Pancreas (tissue), 10 donors: ENCODE results near the gene FEM1B. TPM values are rescaled to one million over a fixed set of nuclear protein-coding genes. Genes with fewer than 3 reads are reported as not detected.
A peak's percentile ranks its signal among the peaks of the same experiment; 100 is the strongest.

Experiments
- ATAC-seq, 4 donors: fragments of 200-7000 bp; cut with Tn5 transposase; one replicate each; pipeline versions ENCODE4 v1.8.0 to v1.9.1; 2020; ENCODE audit warnings: mild to moderate bottlenecking in 4 of 4, moderate library complexity in 4 of 4
- DNase-seq, 6 donors: peaks; one replicate each; pipeline ENCODE4 v3.0.0-alpha.2; 2020
- FAIRE-seq: peaks from 2 replicates; lab custom pipeline; 2012; peaks lifted over from hg19 to GRCh38; lab: Jason Lieb, UNC
- H3K27ac ChIP-seq, 4 donors: fragments of 200-600 bp; sonication (generic); 1 replicate in 3 of 4; 2 replicates in 1 of 4; pipeline versions ENCODE4 v1.5.0 to v1.8.0; 2020
- H3K27me3 ChIP-seq, 4 donors: fragments of 200-600 bp; one replicate each; pipeline ENCODE4 v1.8.0; 2021
- H3K36me3 ChIP-seq, 3 donors: fragments of 200-600 bp; sonication (generic) in 1 of 3; one replicate each; pipeline versions ENCODE4 v1.5.0 to v1.8.0; 2020 to 2021
- H3K4me1 ChIP-seq, 3 donors: fragments of 200-600 bp; one replicate each; pipeline ENCODE4 v1.8.0; 2021
- H3K4me3 ChIP-seq, 4 donors: fragments of 200-600 bp; sonication (generic) in 2 of 4; one replicate each; pipeline versions ENCODE4 v1.5.0 to v1.8.0; 2020 to 2021
- H3K9me3 ChIP-seq, 4 donors: fragments of 200-600 bp; one replicate each; pipeline ENCODE4 v1.8.0; 2021
- WGBS, 2 donors: extraction: QIAGEN DNeasy Blood & Tissue Kit; methylation state at CpG; one replicate each; pipeline ENCODE4 v1.1.7; 2013; 5-methylcytosine and 5-hydroxymethylcytosine counted together
- intact Hi-C, 3 donors: fragments of 100-400 bp; cut with DNase I; formaldehyde crosslinking; loops; one replicate each; pipeline versions ENCODE4 v1.11.1 to v1.14.2; 2022
- polyA plus RNA-seq, 2 donors: library from polyadenylated mRNA; stranded (reverse); fragments of 200-250 nt; gene quantifications; one replicate each; pipeline ENCODE4 v1.2.3, GENCODE V29; 2013
- total RNA-seq, 6 donors: library from RNA; stranded (reverse); fragmentation: NEBNext Ultra II Directional in 4 of 6; extraction: Animal tissue kit (Norgen Biotek cat#: 25700) in 4 of 6; gene quantifications; one replicate each; pipeline versions ENCODE4 v1.2.1 to v1.2.4, GENCODE V29; 2021 to 2023
- TF ChIP-seq, protein P1 (sequence below), 4 donors: fragments of 200-600 bp; sonication (generic) in 3 of 4; IDR thresholded peaks; one replicate each; pipeline versions ENCODE4 v1.5.0 to v1.8.0; 2021; ENCODE audit warnings: antibody characterized with exemption in 4 of 4
- donor health status: healthy with polysubstance abuse.
- donor health status: DM: no; HTN: no; CAD: no; lungs with moderate emphysema.
- donor health status: DM: no; HTN: no; CAD: no.
- donor health status: control.
- donor health status: control.
- donor health status: Bipolar disorder and iron deficiency.
- donor health status: DM: yes; HTN: yes; CAD: no.
- donor health status: DM: no; HTN: no; CAD: no.
- donor health status: DM: no; HTN: no; CAD: no.
- donor health status: DM: yes; HTN: yes; CAD: no.

The FEM1B gene
- total and polyA plus RNA-seq, 8 donors: 3.5 to 25.4 (median 13.6) TPM

DNA sequence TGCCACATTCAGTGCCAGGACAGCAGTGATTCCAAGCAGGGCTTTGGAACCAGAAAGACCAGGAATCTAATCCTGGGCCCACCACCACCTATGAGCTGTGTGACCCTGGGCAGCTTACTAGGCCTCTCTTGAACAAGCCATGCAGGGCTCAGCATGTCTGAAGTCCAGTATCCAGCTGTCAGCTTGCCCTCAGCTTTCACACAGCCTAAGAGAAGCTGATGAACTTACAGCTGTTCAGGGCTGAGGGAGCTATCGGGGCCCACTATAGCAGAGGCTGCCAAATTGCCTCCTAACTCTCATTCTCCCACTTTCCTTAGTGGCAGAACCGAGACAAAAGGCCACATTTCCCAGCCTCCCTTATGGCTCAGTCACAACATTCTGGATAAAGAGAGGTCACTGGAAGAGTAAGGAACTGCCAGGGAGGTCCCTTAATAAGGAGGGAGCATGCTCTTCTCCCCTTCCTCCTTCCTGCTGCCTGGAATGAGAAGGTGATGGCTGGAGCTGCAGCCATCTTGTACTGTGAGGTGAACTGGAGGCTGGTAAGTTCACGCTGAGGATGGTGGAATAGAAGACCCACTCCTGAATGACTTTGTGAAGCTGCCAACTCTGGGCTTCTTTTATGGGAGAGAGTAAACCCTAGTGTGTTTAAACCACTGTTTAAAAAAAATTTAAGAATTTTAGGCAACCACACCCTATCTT is 34.5 kb downstream of the FEM1B start:
- Histone ChIP-seq H3K27me3 (no peaks in the 10 kb centered on the region), H3K4me3 (no peak overlapping the region), H3K27ac (no peak overlapping the region), H3K36me3 (no peaks in the 10 kb centered on the region), H3K9me3 (no peaks in the 10 kb centered on the region), H3K4me1 (peaks cover 5 to 12% (median 7%) of the 10 kb centered on the region in 3 donors)
- DNase-seq (no peak), ATAC-seq (no peak), FAIRE-seq (no peak)
- TF ChIP-seq, protein P1, sequence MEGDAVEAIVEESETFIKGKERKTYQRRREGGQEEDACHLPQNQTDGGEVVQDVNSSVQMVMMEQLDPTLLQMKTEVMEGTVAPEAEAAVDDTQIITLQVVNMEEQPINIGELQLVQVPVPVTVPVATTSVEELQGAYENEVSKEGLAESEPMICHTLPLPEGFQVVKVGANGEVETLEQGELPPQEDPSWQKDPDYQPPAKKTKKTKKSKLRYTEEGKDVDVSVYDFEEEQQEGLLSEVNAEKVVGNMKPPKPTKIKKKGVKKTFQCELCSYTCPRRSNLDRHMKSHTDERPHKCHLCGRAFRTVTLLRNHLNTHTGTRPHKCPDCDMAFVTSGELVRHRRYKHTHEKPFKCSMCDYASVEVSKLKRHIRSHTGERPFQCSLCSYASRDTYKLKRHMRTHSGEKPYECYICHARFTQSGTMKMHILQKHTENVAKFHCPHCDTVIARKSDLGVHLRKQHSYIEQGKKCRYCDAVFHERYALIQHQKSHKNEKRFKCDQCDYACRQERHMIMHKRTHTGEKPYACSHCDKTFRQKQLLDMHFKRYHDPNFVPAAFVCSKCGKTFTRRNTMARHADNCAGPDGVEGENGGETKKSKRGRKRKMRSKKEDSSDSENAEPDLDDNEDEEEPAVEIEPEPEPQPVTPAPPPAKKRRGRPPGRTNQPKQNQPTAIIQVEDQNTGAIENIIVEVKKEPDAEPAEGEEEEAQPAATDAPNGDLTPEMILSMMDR (IDR thresholded peaks at IDR 0.05): no peak
- intact Hi-C loops: no loop called here
- WGBS, 2 donors: 83 to 88% methylated on average over 3 of the region's 3 CpGs

DNA sequence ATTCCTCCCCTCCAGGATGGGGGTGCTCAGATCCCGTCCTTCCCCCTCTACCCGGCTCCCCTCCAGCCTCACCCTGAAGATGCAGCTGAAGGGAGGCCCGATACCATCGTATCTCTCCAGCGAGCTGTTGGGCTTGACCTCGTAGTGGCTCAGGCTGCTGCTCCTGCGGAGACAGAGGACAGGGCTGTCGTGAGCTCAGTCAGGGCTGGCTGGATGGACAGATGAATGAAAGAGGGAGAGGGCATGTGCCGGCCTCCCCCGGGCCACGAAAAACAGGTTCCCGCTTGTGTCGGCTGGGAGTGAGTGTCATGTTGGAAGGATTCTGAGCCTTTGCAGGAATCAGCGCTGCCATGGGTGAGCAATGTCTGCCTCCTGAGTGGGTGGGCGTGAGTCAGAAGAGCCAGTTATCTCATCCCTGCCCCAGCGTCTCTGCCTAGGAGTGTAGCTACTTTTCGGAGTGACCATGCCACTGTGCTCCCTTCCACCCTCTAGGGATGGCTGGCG is 35.2 kb downstream of the FEM1B start:
- H3K4me1 ChIP-seq: peaks cover 5 to 12% (median 7%) of the 10 kb centered on the region in 3 donors
- no peak overlapping the region for H3K4me3 ChIP-seq
- no peak for ATAC-seq
- 91 to 95% methylated on average over 18 of the region's 18 CpGs for WGBS, 2 donors
- no peaks in the 10 kb centered on the region for H3K27me3 ChIP-seq
- DNase-seq: peak in 1 of 6 donors; percentile 48
- H3K36me3 ChIP-seq: no peaks in the 10 kb centered on the region
- H3K27ac ChIP-seq: no peak overlapping the region
- no peak for FAIRE-seq
- H3K9me3 ChIP-seq: no peaks in the 10 kb centered on the region
- intact Hi-C loops: no loop called here
- TF ChIP-seq, protein P1 (IDR thresholded peaks at IDR 0.05): no peak

DNA sequence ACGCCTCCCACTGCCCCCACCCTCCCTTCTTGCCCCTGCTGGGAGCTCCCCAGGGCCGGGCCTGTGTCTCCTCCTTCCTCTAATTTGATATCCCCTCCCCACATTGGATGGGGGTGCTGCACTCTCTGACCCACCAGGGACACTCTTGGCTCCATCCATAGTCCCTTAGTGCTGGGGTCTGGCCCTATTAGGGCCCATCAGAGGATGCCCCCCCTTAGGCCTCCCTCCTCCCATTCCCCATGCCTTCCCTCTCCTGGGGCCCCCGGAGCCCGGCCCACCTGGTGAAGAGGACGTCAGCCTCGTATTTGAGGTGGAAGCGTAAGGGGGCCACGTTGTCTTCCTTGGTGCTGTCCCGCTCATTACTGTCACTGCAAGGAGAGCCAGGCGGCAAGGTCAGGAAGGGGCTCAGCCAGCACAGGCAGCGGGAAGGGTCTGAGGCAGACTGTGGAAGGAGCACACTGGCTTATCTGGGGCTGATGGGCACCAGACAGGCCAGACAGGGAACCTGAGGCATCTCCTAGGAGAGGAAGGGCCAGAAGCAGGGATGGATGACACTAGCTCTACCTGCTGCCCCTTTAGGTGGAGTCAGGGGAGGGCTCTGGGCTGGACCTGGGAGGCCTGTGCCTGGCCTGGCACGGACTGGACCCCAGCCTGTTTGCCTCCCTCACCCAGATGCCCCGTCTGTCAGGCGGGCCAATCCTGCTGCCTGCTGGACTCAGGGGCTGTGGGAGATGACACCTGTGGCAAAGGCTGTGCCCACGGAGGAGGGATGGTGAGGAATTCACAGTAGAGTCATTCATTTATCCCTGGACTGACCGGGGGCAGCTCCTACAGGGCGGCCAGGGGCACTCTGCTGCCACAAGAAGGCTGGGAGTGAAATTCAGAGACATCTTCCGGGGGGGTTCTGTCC is 36.2 kb downstream of the FEM1B start:
- DNase-seq (peak in 1 of 6 donors; percentile 44), ATAC-seq (no peak), FAIRE-seq (no peak)
- TF ChIP-seq, protein P1 (IDR thresholded peaks at IDR 0.05): no peak
- Histone ChIP-seq H3K9me3 (no peaks in the 10 kb centered on the region), H3K36me3 (no peaks in the 10 kb centered on the region), H3K27me3 (no peaks in the 10 kb centered on the region), H3K4me3 (no peak overlapping the region), H3K4me1 (peaks cover 5 to 12% (median 7%) of the 10 kb centered on the region in 3 donors), H3K27ac (no peak overlapping the region)
- WGBS, 2 donors: 89 to 92% methylated on average over 18 of the region's 18 CpGs
- intact Hi-C loops: no loop called here

DNA sequence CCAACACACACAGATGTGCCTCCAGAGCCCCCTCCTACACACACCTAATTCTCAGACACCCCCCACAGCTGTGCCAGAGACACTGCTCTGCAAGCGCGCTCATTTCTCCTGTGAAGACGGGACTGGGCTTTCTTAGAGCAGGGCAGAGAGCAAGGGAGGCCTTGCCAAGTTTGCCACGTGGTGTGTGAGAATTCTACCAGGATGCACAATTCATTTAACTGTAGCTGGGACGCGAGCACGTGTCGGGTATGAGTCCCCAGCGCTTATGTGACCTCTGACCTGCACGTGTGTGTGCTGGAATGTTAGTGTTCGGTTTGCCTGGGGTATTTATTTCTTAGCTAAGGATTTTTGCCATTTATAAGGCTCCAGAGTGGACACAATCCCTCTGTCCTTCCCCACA is 37.0 kb downstream of the FEM1B start:
- peaks cover 5 to 12% (median 7%) of the 10 kb centered on the region in 3 donors for H3K4me1 ChIP-seq
- TF ChIP-seq, protein P1 (IDR thresholded peaks at IDR 0.05): no peak
- 48 to 53% methylated on average over 11 of the region's 11 CpGs for WGBS, 2 donors
- no peaks in the 10 kb centered on the region for H3K9me3 ChIP-seq
- H3K36me3 ChIP-seq: no peaks in the 10 kb centered on the region
- ATAC-seq (peak; percentile 29 to 52 (median 39)), FAIRE-seq (no peak), DNase-seq (peak in 4 of 6 donors; percentile 31 to 58 (median 48))
- intact Hi-C loops: no loop called here
- H3K4me3 ChIP-seq: no peak overlapping the region
- H3K27me3 ChIP-seq: no peaks in the 10 kb centered on the region
- no peak overlapping the region for H3K27ac ChIP-seq
